Lower leg skin (tissue), 3 donors: ENCODE measurements around the gene ARL2BP.

Source experiments
- CTCF ChIP-seq, 3 donors: fragments of 450-650 bp; IDR thresholded peaks; one replicate each; pipeline ENCODE4 v1.5.1; 2016; ENCODE audit warnings: antibody characterized with exemption in 3 of 3, mild to moderate bottlenecking in 3 of 3, moderate library complexity in 2 of 3
- POLR2A ChIP-seq, 2 donors: fragments of 450-650 bp; IDR thresholded peaks; one replicate each; pipeline ENCODE4 v1.6.1; 2016 to 2017; ENCODE audit warnings: antibody characterized with exemption in 2 of 2, mild to moderate bottlenecking in 1 of 2, moderate library complexity in 1 of 2

- TF ChIP-seq POLR2A (IDR thresholded peaks at IDR 0.05) (no peak), CTCF (IDR thresholded peaks at IDR 0.05) (no peak)
Observed at GRCh38 chr16:57282510-57283213, 37.6 kb downstream of the ARL2BP start.
